ENCODE data around the gene TSPAN2.

- TF ChIP-seq, protein P1, sequence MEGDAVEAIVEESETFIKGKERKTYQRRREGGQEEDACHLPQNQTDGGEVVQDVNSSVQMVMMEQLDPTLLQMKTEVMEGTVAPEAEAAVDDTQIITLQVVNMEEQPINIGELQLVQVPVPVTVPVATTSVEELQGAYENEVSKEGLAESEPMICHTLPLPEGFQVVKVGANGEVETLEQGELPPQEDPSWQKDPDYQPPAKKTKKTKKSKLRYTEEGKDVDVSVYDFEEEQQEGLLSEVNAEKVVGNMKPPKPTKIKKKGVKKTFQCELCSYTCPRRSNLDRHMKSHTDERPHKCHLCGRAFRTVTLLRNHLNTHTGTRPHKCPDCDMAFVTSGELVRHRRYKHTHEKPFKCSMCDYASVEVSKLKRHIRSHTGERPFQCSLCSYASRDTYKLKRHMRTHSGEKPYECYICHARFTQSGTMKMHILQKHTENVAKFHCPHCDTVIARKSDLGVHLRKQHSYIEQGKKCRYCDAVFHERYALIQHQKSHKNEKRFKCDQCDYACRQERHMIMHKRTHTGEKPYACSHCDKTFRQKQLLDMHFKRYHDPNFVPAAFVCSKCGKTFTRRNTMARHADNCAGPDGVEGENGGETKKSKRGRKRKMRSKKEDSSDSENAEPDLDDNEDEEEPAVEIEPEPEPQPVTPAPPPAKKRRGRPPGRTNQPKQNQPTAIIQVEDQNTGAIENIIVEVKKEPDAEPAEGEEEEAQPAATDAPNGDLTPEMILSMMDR (IDR thresholded peaks at IDR 0.05; ENCODE audit: extremely low read depth in 1 of 2, insufficient read depth in 1 of 2, low read depth in 1 of 2, low read length in 2 of 2), result no peak
- TF ChIP-seq POLR2A (IDR thresholded peaks at IDR 0.05; ENCODE audit: low read depth, low read length) (no peak), POLR2AphosphoS5 (IDR thresholded peaks at IDR 0.05; ENCODE audit: insufficient read depth, low read depth, low read length) (no peak), MYC (IDR thresholded peaks at IDR 0.05; ENCODE audit: low read depth, low read length) (no peak), JUN (IDR thresholded peaks at IDR 0.05; ENCODE audit: borderline replicate concordance, insufficient read depth, insufficient read length, low read depth) (no peak), EZH2 (IDR thresholded peaks at IDR 0.05; ENCODE audit: borderline replicate concordance, low read depth, low read length, severe bottlenecking) (no peak), GATA2 (IDR thresholded peaks at IDR 0.05; ENCODE audit: insufficient read depth, insufficient read length, low read depth, low read length) (no peak)
These were observed 45.7 kb upstream of the TSPAN2 start for GRCh38 chr1:115134850-115135480.

Data from endothelial cell of umbilical vein (primary cell).